ENCODE measurements around the gene NRL. TPM values are rescaled to one million over a fixed set of nuclear protein-coding genes. Genes with fewer than 3 reads are reported as not detected.

NRL gene
- total and polyA plus RNA-seq, 9 of the 15 experiments (the other 6 are each of a cell fraction or from before 2014, with no cell fraction given) = 0.07 to 2.7 (median 1.4) TPM; not detected in 1

DNA sequence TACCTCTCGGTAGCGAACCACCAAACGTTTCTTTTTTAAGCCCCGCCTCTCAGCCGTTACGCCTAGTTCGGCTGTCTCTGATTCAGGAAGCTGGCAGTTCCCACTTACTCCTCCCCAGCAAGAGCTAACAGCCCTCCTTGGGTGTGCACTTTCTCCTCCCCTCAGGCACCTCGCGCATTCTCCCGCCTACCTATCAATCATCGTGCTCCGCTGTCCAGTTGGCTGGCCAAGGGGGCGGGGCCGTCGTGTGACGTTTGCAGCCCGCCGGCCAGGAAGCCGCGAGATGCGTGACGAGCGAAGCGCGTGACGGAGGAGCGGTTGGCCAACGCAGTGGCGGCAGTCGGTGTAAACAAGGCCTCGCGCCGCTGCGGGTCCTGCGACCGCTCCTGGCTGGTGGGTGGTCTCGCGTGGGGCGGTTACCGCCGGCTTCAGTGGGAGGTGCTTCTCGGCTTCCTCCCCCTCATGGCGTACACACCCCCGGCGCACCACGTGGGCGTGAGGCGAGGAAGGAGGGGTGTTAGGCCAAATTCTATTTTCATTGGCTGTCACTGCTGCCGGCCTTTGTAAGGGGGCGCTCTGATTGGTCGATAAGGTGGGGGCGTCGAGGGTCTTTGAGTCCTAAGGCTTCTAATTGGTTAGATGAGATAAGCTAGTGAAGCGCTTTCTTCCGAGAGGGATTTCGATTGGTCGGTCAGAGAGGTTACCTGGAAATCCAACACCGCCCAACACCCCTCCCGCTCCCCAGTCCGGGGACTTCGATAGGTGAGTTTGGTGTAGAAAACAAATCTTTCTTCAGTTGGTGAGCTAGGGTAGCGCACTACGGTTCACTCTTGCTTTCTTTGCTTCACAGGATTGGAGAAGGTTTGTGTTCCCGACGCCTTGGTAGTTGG, at the start of gene NRL, which contains the start of gene DCAF11 (continued):
- TF ChIP-seq ZNF184 (CRISPR knock-in tag; IDR thresholded peaks at IDR 0.05) (no peak), RBM17 (IDR thresholded peaks at IDR 0.05; ENCODE audit: borderline replicate concordance, low read depth, low read length) (no peak), ZBTB17 (CRISPR knock-in tag; IDR thresholded peaks at IDR 0.05) (peak; percentile 15; the same call in 1 of the 2 replicates), CEBPG (CRISPR knock-in tag; IDR thresholded peaks at IDR 0.05) (peak; percentile 77), CEBPG (tag; conservative IDR thresholded peaks at IDR 0.05 in 1 of 2, IDR thresholded peaks at IDR 0.05 in 1 of 2) (no peak), MXI1 (IDR thresholded peaks at IDR 0.05; ENCODE audit: low read depth, low read length) (peak; percentile 83; the same call in 1 of the 2 replicates), POLR3A (IDR thresholded peaks at IDR 0.05; ENCODE audit: borderline replicate concordance, extremely low read depth, insufficient read depth, insufficient read length) (no peak), FOXK2 (conservative IDR thresholded peaks at IDR 0.05 in 1 of 2, IDR thresholded peaks at IDR 0.05 in 1 of 2; ENCODE audit: low read depth in 2 of 2) (peak; percentile 97 to 98), POLR2B (IDR thresholded peaks at IDR 0.05; ENCODE audit: low read depth, partially characterized antibody) (no peak), TAL1 (IDR thresholded peaks at IDR 0.05) (no peak), ZNF780A (CRISPR knock-in tag; IDR thresholded peaks at IDR 0.05) (no peak), SPI1 (IDR thresholded peaks at IDR 0.05; ENCODE audit: borderline replicate concordance, low read depth, low read length) (0 out of 2 replicates have a peak, but pooled peaks have one; percentile 14), IFI16 (CRISPR knock-in tag; IDR thresholded peaks at IDR 0.05) (no peak), MEF2A (IDR thresholded peaks at IDR 0.05; ENCODE audit: control insufficient read depth, low read depth, low read length) (no peak), ZNF766 (CRISPR knock-in tag; conservative IDR thresholded peaks at IDR 0.05) (no peak), ZFPM2 (CRISPR knock-in tag; IDR thresholded peaks at IDR 0.05) (no peak), KAT2B (IDR thresholded peaks at IDR 0.05; ENCODE audit: low read depth, low read length) (no peak), RBM25 (IDR thresholded peaks at IDR 0.05; ENCODE audit: low read depth, low read length, severe bottlenecking) (peak; percentile 77)
- TF ChIP-seq, protein P1, sequence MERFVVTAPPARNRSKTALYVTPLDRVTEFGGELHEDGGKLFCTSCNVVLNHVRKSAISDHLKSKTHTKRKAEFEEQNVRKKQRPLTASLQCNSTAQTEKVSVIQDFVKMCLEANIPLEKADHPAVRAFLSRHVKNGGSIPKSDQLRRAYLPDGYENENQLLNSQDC (CRISPR knock-in tag; IDR thresholded peaks at IDR 0.05) = no peak
- TF ChIP-seq, protein P2, sequence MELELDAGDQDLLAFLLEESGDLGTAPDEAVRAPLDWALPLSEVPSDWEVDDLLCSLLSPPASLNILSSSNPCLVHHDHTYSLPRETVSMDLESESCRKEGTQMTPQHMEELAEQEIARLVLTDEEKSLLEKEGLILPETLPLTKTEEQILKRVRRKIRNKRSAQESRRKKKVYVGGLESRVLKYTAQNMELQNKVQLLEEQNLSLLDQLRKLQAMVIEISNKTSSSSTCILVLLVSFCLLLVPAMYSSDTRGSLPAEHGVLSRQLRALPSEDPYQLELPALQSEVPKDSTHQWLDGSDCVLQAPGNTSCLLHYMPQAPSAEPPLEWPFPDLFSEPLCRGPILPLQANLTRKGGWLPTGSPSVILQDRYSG (tag; conservative IDR thresholded peaks at IDR 0.05; ENCODE audit: low read depth) = no peak
- TF ChIP-seq, protein P3, sequence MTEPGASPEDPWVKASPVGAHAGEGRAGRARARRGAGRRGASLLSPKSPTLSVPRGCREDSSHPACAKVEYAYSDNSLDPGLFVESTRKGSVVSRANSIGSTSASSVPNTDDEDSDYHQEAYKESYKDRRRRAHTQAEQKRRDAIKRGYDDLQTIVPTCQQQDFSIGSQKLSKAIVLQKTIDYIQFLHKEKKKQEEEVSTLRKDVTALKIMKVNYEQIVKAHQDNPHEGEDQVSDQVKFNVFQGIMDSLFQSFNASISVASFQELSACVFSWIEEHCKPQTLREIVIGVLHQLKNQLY (CRISPR knock-in tag; conservative IDR thresholded peaks at IDR 0.05) = no peak
- TF ChIP-seq, protein P4, sequence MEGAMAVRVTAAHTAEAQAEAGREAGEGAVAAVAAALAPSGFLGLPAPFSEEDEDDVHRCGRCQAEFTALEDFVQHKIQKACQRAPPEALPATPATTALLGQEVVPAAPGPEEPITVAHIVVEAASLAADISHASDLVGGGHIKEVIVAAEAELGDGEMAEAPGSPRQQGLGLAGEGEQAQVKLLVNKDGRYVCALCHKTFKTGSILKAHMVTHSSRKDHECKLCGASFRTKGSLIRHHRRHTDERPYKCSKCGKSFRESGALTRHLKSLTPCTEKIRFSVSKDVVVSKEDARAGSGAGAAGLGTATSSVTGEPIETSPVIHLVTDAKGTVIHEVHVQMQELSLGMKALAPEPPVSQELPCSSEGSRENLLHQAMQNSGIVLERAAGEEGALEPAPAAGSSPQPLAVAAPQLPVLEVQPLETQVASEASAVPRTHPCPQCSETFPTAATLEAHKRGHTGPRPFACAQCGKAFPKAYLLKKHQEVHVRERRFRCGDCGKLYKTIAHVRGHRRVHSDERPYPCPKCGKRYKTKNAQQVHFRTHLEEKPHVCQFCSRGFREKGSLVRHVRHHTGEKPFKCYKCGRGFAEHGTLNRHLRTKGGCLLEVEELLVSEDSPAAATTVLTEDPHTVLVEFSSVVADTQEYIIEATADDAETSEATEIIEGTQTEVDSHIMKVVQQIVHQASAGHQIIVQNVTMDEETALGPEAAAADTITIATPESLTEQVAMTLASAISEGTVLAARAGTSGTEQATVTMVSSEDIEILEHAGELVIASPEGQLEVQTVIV (CRISPR knock-in tag; IDR thresholded peaks at IDR 0.05; ENCODE audit: borderline replicate concordance) = no peak
